ENCODE results near the gene ALOX5AP.

ALOX5AP gene

GRCh38 chr13:30802501-30802900 is 67.2 kb downstream of the ALOX5AP start:
- DNase-seq, result no peak

GRCh38 chr13:30802953-30803478 is 67.7 kb downstream of the ALOX5AP start:
- DNase-seq, result peak; percentile 78

- DNase-seq, result no peak
Observed at GRCh38 chr13:30803749-30804148, 68.4 kb downstream of the ALOX5AP start.

GRCh38 chr13:30804474-30804873 is 69.1 kb downstream of the ALOX5AP start:
- DNase-seq, result no peak

GRCh38 chr13:30805132-30805537 is 69.8 kb downstream of the ALOX5AP start:
- no peak for DNase-seq

GRCh38 chr13:30805603-30806011 is 70.3 kb downstream of the ALOX5AP start:
- DNase-seq, result peak; percentile 41

GRCh38 chr13:30806784-30807183 is 71.4 kb downstream of the ALOX5AP start:
- DNase-seq, result peak; percentile 87

- no peak for DNase-seq
Observed at GRCh38 chr13:30807392-30807791, 72.0 kb downstream of the ALOX5AP start.

- peak; percentile 63 for DNase-seq
Observed at GRCh38 chr13:30808600-30808999, 73.3 kb downstream of the ALOX5AP start.

GRCh38 chr13:30809787-30810186 is 74.4 kb downstream of the ALOX5AP start:
- DNase-seq, result no peak

- no peak for DNase-seq
Observed at GRCh38 chr13:30810261-30810701, 74.9 kb downstream of the ALOX5AP start.

GRCh38 chr13:30810801-30811200 is 75.5 kb downstream of the ALOX5AP start:
- DNase-seq, result no peak

Measured in fibroblast of skin of right biceps (primary cell).